ENCODE results near the gene LTBP4.

Gene LTBP4

GRCh38 chr19:40601134-40601974 is at the start of gene LTBP4:
LTBP4 (plus strand) TSS chr19:40601369; CDS start chr19:40601388, 19 bp downstream.
- peak; percentile 42 for TF ChIP-seq CTCF (IDR thresholded peaks at IDR 0.05)

- no peak for TF ChIP-seq CTCF (IDR thresholded peaks at IDR 0.05)
These were observed 48.3 kb upstream of the LTBP4 start for GRCh38 chr19:40552848-40553247.

GRCh38 chr19:40553885-40554857 is 47.0 kb upstream of the LTBP4 start:
- no peak for TF ChIP-seq CTCF (IDR thresholded peaks at IDR 0.05)

- no peak for TF ChIP-seq CTCF (IDR thresholded peaks at IDR 0.05)
These were observed 45.0 kb upstream of the LTBP4 start for GRCh38 chr19:40555978-40556689.

- TF ChIP-seq CTCF (IDR thresholded peaks at IDR 0.05) = no peak
These were observed 44.1 kb upstream of the LTBP4 start for GRCh38 chr19:40556953-40557530.

- no peak for TF ChIP-seq CTCF (IDR thresholded peaks at IDR 0.05)
These were observed 41.8 kb upstream of the LTBP4 start for GRCh38 chr19:40559394-40559793.

- no peak for TF ChIP-seq CTCF (IDR thresholded peaks at IDR 0.05)
These were observed 41.1 kb upstream of the LTBP4 start for GRCh38 chr19:40560092-40560507.
